Measurements from ENCODE around the gene AGBL4. TPM values are rescaled to one million over a fixed set of nuclear protein-coding genes. Genes with fewer than 3 reads are reported as not detected.

The AGBL4 gene
- total and polyA plus RNA-seq, 2 experiments from 2014 or later, result not detected

GRCh38 chr1:48969971-48970370 is 1053.8 kb downstream of the AGBL4 start:
- Histone ChIP-seq H3K4me3 (no peak overlapping the region), H3K4me1 (ENCODE audit: low read depth) (no peaks in the 10 kb centered on the region), H3K36me3 (no peaks in the 10 kb centered on the region), H3K9me3 (ENCODE audit: low read depth) (no peaks in the 10 kb centered on the region), H3K27ac (no peak overlapping the region), H3K27me3 (no peaks in the 10 kb centered on the region)
- no peak for TF ChIP-seq CTCF (IDR thresholded peaks at IDR 0.05; ENCODE audit: low read depth, low read length)
- DNase-seq (ENCODE audit: low read depth in 1 of 2, low spot score in 1 of 2), result no peak

- Histone ChIP-seq H3K27me3 (no peaks in the 10 kb centered on the region), H3K4me3 (no peak overlapping the region), H3K36me3 (no peaks in the 10 kb centered on the region), H3K4me1 (ENCODE audit: low read depth) (no peaks in the 10 kb centered on the region), H3K27ac (no peak overlapping the region), H3K9me3 (ENCODE audit: low read depth) (no peaks in the 10 kb centered on the region)
- DNase-seq (ENCODE audit: low read depth in 1 of 2, low spot score in 1 of 2), result no peak
- no peak for TF ChIP-seq CTCF (IDR thresholded peaks at IDR 0.05; ENCODE audit: low read depth, low read length)
Observed at GRCh38 chr1:48967318-48967717, 1056.4 kb downstream of the AGBL4 start.

GRCh38 chr1:48966583-48966982 is 1057.2 kb downstream of the AGBL4 start:
- H3K27me3 ChIP-seq, result no peaks in the 10 kb centered on the region
- H3K4me3 ChIP-seq, result no peak overlapping the region
- H3K27ac ChIP-seq, result no peak overlapping the region
- no peaks in the 10 kb centered on the region for H3K9me3 ChIP-seq (ENCODE audit: low read depth)
- no peak for DNase-seq (ENCODE audit: low read depth in 1 of 2, low spot score in 1 of 2)
- no peak for TF ChIP-seq CTCF (IDR thresholded peaks at IDR 0.05; ENCODE audit: low read depth, low read length)
- H3K36me3 ChIP-seq, result no peaks in the 10 kb centered on the region
- no peaks in the 10 kb centered on the region for H3K4me1 ChIP-seq (ENCODE audit: low read depth)

GRCh38 chr1:48960320-48960719 is 1063.4 kb downstream of the AGBL4 start:
- H3K36me3 ChIP-seq, result no peaks in the 10 kb centered on the region
- H3K4me1 ChIP-seq (ENCODE audit: low read depth), result no peaks in the 10 kb centered on the region
- TF ChIP-seq CTCF (IDR thresholded peaks at IDR 0.05; ENCODE audit: low read depth, low read length), result no peak
- H3K9me3 ChIP-seq (ENCODE audit: low read depth), result no peaks in the 10 kb centered on the region
- no peak overlapping the region for H3K27ac ChIP-seq
- DNase-seq (ENCODE audit: low read depth in 1 of 2, low spot score in 1 of 2), result no peak
- no peak overlapping the region for H3K4me3 ChIP-seq
- H3K27me3 ChIP-seq, result no peaks in the 10 kb centered on the region

- DNase-seq (ENCODE audit: low read depth in 1 of 2, low spot score in 1 of 2), result no peak
- Histone ChIP-seq H3K36me3 (no peaks in the 10 kb centered on the region), H3K27ac (no peak overlapping the region), H3K9me3 (ENCODE audit: low read depth) (no peaks in the 10 kb centered on the region), H3K4me1 (ENCODE audit: low read depth) (no peaks in the 10 kb centered on the region), H3K27me3 (no peaks in the 10 kb centered on the region), H3K4me3 (no peak overlapping the region)
- TF ChIP-seq CTCF (IDR thresholded peaks at IDR 0.05; ENCODE audit: low read depth, low read length), result no peak
Observed at GRCh38 chr1:48955774-48956173, 1068.0 kb downstream of the AGBL4 start.

GRCh38 chr1:48953617-48954016 is 1070.1 kb downstream of the AGBL4 start:
- no peaks in the 10 kb centered on the region for H3K36me3 ChIP-seq
- H3K27me3 ChIP-seq, result no peaks in the 10 kb centered on the region
- no peak for TF ChIP-seq CTCF (IDR thresholded peaks at IDR 0.05; ENCODE audit: low read depth, low read length)
- no peak overlapping the region for H3K27ac ChIP-seq
- H3K4me3 ChIP-seq, result no peak overlapping the region
- no peaks in the 10 kb centered on the region for H3K9me3 ChIP-seq (ENCODE audit: low read depth)
- no peaks in the 10 kb centered on the region for H3K4me1 ChIP-seq (ENCODE audit: low read depth)
- DNase-seq (ENCODE audit: low read depth in 1 of 2, low spot score in 1 of 2), result no peak

Measured in cardiac muscle cell (in vitro differentiated cells and primary cell).